ENCODE measurements around the gene DGKQ.

Gene DGKQ

GRCh38 chr4:1019320-1019719 is 46.0 kb upstream of the DGKQ start:
- in situ Hi-C loops (cut with MboI; ENCODE audit: low sequenced_read_pairs, unreplicated experiment) = no loop called here
- no peak for TF ChIP-seq CTCF (IDR thresholded peaks at IDR 0.05; ENCODE audit: borderline replicate concordance, control extremely low read depth, extremely low read depth, insufficient read depth, missing control alignments)
- no peak for DNase-seq (ENCODE audit: low spot score)

DNA sequence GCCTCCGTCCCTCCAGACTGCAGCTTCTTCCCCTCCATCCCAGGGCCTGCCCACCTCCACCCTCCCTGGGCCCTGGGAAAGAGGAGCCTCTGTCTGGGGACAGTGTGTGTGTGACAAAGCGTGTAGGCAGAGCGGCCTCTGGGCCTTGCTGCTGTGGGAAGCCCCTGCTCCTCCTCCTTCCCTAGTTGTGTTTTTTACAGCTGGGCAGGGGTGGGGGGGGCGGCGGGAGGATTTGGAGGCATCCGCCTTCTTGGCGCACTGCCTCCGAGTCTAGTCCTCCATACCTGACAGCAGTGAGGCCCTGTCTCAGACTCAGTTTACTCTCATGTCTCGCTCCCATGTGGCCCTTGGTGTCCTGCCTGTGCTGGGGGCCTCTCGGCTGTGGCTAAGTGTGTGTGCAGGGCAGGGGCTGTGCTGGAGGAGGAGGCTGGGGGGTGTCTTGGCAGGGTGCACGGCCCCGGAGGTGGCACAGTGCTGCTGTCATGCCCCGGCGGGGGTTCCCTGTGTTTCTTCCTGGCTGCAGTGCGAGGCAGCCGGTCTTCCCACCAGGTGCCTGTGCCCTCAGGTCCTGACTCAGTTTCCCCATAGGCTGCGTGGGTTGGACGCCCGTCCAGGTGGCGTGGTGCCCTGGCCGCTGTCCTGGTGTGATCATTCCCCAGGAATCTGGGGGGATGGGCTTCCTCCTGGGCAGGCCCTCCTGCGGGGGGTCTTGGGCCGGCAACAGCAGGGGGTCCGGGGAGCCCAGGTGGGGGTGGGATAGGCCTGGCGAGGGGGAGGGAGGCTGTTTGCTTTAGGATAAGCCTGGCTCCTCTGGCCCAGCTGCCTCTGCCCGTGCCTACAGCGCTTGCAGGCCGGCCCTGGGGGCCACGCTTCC is 45.0 kb upstream of the DGKQ start:
- no peak for TF ChIP-seq CTCF (IDR thresholded peaks at IDR 0.05; ENCODE audit: borderline replicate concordance, control extremely low read depth, extremely low read depth, insufficient read depth, missing control alignments)
- DNase-seq (ENCODE audit: low spot score) = no peak
- in situ Hi-C loops (cut with MboI; ENCODE audit: low sequenced_read_pairs, unreplicated experiment) = no loop called here

DNA sequence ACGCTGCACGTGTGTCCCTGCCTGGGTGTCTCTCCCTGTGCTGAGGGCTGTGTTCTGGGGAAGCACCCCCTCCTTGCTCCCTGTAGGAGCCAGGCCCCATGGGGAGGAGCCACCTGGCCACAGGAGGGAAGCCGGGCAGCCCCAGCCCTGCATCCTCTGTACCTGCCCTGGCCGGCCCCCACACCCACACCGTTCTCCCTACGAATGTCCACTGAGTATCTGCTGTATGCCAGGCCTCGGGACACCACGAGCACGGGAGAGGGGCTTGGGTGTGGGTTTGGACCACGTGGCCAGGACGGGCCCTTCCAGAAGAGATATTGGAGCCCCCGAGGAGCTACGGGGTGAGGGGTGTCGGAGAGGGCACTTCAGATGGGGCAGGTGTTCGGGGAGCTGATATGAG is 44.3 kb upstream of the DGKQ start:
- in situ Hi-C loops (cut with MboI; ENCODE audit: low sequenced_read_pairs, unreplicated experiment) = no loop called here
- DNase-seq (ENCODE audit: low spot score) = no peak
- no peak for TF ChIP-seq CTCF (IDR thresholded peaks at IDR 0.05; ENCODE audit: borderline replicate concordance, control extremely low read depth, extremely low read depth, insufficient read depth, missing control alignments)

DNA sequence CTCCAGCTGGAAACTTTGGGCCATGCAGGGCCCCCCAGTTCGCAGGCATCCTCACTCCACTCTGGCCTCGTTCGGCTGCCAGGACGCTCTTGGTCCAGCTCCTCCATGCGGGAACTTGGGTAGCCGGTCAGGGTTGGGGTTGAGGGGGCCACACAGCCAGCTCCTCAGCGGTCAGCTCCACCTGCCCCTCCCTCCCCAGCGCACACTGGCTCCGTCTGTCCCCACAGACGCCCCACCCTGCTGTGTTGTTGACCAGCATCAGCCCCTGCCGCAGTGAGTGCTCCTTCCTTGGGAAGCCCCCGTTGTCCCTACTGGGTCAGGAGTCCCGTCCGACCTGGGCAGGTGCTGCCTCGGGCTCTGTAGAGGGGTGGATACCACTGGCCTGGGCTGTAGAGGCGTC is 43.8 kb upstream of the DGKQ start:
- no peak for DNase-seq (ENCODE audit: low spot score)
- in situ Hi-C loops (cut with MboI; ENCODE audit: low sequenced_read_pairs, unreplicated experiment) = no loop called here
- no peak for TF ChIP-seq CTCF (IDR thresholded peaks at IDR 0.05; ENCODE audit: borderline replicate concordance, control extremely low read depth, extremely low read depth, insufficient read depth, missing control alignments)

GRCh38 chr4:1015746-1016145 is 42.4 kb upstream of the DGKQ start:
- DNase-seq (ENCODE audit: low spot score) = no peak
- no peak for TF ChIP-seq CTCF (IDR thresholded peaks at IDR 0.05; ENCODE audit: borderline replicate concordance, control extremely low read depth, extremely low read depth, insufficient read depth, missing control alignments)
- in situ Hi-C loops (cut with MboI; ENCODE audit: low sequenced_read_pairs, unreplicated experiment) = no loop called here

- in situ Hi-C loops (cut with MboI; ENCODE audit: low sequenced_read_pairs, unreplicated experiment) = no loop called here
- DNase-seq (ENCODE audit: low spot score) = no peak
- TF ChIP-seq CTCF (IDR thresholded peaks at IDR 0.05; ENCODE audit: borderline replicate concordance, control extremely low read depth, extremely low read depth, insufficient read depth, missing control alignments) = no peak
Observed at GRCh38 chr4:1015179-1015578, 41.8 kb upstream of the DGKQ start.

Measured in GM13976 (cell line).